Activated T-helper 1 cell treated with anti-CD3 and anti-CD28 coated beads, Interleukin-12 subunit alpha, Interleukin-12 subunit beta, Interleukin-2, Interleukin-4 antibody, amounts not matched to agents 30 ng/mL and 10 ng/mL and 1 ng/mL, durations not matched to agents 14 hours and 24 hours and 36 hours (primary cell): Measurements from ENCODE around the gene ANO8. TPM values are rescaled to one million over a fixed set of nuclear protein-coding genes. Genes with fewer than 3 reads are reported as not detected.
"Not testable (repeated sequence)": the region's sequence is repeated elsewhere in the genome, so short reads cannot be mapped to it uniquely, and the experiment has no call there.

Experiments used
- DNase-seq: peaks from one replicate; pipeline ENCODE4 v3.0.0; 2021; ENCODE audit warnings: low spot score
- H3K27ac Mint-ChIP-seq: one replicate; pipeline ENCODE4 v1.8.0; 2021; ENCODE audit warnings: mild to moderate bottlenecking, mixed read lengths
- H3K27me3 Mint-ChIP-seq: one replicate; pipeline ENCODE4 v1.8.0; 2022; ENCODE audit warnings: mild to moderate bottlenecking, moderate library complexity, mixed read lengths; ENCODE audit not compliant: insufficient read depth
- H3K36me3 Mint-ChIP-seq: one replicate; pipeline ENCODE4 v1.8.0; 2021; ENCODE audit warnings: low read depth, mixed read lengths
- H3K4me1 Mint-ChIP-seq: one replicate; pipeline ENCODE4 v1.8.0; 2021; ENCODE audit warnings: low read depth, mixed read lengths
- H3K4me3 Mint-ChIP-seq: one replicate; pipeline ENCODE4 v1.8.0; 2021; ENCODE audit warnings: mild to moderate bottlenecking, moderate library complexity, mixed read lengths
- H3K9me3 Mint-ChIP-seq: one replicate; pipeline ENCODE4 v1.8.0; 2021; ENCODE audit warnings: mixed read lengths
- intact Hi-C: fragments of 100-400 bp; cut with micrococcal nuclease; formaldehyde crosslinking; loops from one replicate; pipeline ENCODE4 v1.15.1; 2024
- total RNA-seq: library from RNA; stranded (reverse); gene quantifications from 2 replicates; pipeline ENCODE4 v1.2.3, GENCODE V29; 2022

The ANO8 gene
- total RNA-seq, 1 donor from 2014 or later = 6.6 TPM

DNA sequence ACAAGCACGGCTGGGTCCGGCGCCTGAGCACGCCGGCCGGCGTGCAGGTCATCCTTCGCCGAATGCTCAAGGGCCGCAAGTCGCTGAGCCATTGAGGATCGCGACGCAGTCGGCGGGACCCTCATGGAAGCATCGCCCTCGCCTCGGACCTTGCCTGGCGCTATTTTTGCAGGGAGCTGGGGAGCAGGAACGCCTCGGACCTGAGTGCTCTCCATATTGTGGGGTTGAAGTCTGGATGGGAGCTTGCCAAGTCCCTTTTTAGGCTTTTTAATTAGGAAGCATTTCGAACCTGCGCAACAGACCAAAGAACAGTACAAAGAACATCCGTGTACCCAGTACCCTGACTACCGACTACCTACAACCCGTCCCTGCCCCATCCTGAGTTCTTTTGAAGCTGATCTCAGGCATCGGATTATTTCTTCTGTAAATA lies 28.4 kb downstream of the ANO8 start:
- DNase-seq = no peak

DNA sequence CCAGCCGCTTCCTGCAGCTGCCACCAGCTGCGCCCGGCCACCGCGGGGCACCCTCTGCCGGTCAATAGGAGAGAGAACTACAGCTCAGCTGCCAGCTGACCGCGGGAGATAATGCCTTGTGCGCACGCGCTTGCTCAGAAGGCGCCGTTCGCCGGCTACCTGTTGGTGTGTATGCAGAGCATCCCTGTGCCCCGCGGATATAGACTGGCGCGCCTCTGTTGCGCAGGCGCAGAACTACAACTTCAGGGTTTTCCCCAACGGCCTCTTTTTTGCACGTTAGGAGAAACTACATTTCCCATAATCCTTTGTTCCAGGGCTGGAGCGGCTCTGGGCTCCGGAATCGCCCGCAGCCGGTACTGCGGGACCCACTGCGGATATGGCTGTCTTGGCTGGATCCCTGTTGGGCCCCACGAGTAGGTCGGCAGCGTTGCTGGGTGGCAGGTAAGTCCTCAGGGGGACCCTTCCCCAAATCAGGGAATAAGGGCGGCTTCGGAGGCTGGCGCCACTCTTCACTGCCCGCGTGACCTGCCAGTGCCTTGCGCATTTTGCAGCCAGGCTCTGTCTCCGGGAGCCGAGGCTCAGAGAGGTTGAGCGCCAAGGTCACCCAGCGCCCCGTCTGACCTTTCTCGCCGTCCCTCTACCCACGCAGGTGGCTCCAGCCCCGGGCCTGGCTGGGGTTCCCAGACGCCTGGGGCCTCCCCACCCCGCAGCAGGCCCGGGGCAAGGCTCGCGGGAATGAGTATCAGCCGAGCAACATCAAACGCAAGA lies 29.0 kb downstream of the ANO8 start, which contains the start of gene MRPL34:
Gene MRPL34, plus strand, starts transcription at position 356 of the 768 bp plus-strand sequence. Its CDS starts 21 bp downstream, at position 377.
- Mint-ChIP-seq H3K27ac (peak within 1 kb of the TSS; percentile 91), H3K36me3 (peaks cover 4% of the 10 kb centered on the region), H3K27me3 (no peaks in the 10 kb centered on the region), H3K9me3 (no peaks in the 10 kb centered on the region), H3K4me3 (peak within 1 kb of the TSS; percentile 90), H3K4me1 (peaks cover 45% of the 10 kb centered on the region)
- DNase-seq = peak; percentile 94
- intact Hi-C loops = loop anchor here (1.0 to 10.0 kb wide), 6 partner anchors 13 to 249 kb away; partner anchors contain the start of genes BABAM1, COLGALT1, GTPBP3 and PGLS

More for the DNA sequence above, 28.4 kb downstream of the ANO8 start:
- Mint-ChIP-seq H3K4me1 (peaks cover 47% of the 10 kb centered on the region), H3K27ac (peak overlapping the region; percentile 91), H3K9me3 (no peaks in the 10 kb centered on the region), H3K27me3 (no peaks in the 10 kb centered on the region), H3K4me3 (peak overlapping the region; percentile 90), H3K36me3 (peaks cover 4% of the 10 kb centered on the region)
- intact Hi-C loops = loop anchor here (5.0 to 10.0 kb wide), 2 partner anchors 206 to 249 kb away; partner anchors contain the start of genes COLGALT1 and PGLS

DNA sequence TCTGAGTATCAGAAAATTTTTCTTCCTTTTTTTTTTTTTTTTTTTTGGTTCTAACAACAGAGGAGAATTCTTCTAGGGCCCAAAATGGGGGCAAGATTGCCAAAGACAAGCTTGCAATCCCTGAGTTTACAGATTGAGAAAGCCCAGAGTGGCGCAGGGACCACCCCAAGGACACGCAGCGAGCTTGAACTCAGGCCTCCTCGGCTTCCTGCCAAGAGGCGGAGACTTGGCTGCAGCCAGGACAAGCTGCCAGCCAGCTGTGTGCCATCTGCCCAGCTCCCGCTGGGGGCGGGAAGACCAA lies 29.5 kb downstream of the ANO8 start:
- intact Hi-C loops = loop anchor here (1.0 to 10.0 kb wide), 6 partner anchors 13 to 250 kb away; partner anchors contain the start of genes BABAM1, COLGALT1, GTPBP3 and PGLS
- H3K4me1 Mint-ChIP-seq = peaks cover 40% of the 10 kb centered on the region
- no peaks in the 10 kb centered on the region for H3K27me3 Mint-ChIP-seq
- no peak for DNase-seq
- no peaks in the 10 kb centered on the region for H3K9me3 Mint-ChIP-seq
- H3K4me3 Mint-ChIP-seq = peak overlapping the region; percentile 90
- H3K36me3 Mint-ChIP-seq = peaks cover 4% of the 10 kb centered on the region
- peak overlapping the region; percentile 91 for H3K27ac Mint-ChIP-seq

DNA sequence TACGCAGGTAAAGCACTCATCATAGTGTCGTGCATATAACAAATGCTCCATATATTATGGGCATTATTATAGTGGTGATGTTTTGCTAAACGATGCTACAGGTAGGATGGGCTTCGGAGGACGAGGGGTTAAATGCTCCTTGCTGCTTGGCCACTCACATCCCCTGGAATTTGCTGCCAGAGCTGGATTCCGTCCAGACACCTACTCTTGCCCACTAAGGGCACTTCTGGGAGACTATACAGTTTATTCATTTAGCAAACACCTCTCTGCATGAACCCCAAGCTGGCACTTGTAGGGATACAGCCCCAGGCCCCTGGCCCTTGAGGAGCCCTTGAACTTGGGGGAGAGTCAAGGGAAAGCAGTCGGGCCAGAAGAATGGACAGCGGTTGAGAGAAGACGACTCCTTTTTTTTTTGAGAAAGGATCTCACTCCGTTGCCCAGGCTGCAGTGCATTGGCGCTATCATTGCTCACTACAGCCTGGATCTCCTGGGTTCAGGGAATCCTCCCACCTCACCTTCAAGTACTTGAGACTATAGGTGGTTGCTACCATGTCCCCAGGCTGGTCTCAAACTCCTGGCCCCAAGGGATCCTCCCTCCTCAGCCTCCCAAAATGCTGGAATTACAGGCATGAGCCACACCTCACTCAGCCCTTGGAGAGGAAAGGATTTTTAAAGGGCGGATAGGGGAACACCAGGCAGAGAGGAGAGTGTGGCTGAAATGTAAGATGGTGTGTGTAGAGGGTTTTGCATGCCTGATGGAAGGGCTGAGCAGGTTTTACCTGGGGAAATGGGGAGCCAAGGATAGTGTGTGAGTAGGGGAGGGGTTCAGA lies 30.1 kb downstream of the ANO8 start:
- H3K9me3 Mint-ChIP-seq = no peaks in the 10 kb centered on the region
- peaks cover 38% of the 10 kb centered on the region for H3K4me1 Mint-ChIP-seq
- intact Hi-C loops = loop anchor here (1.0 to 10.0 kb wide), 6 partner anchors 12 to 250 kb away; partner anchors contain the start of genes BABAM1, COLGALT1, GTPBP3 and PGLS
- peaks cover 4% of the 10 kb centered on the region for H3K36me3 Mint-ChIP-seq
- H3K27ac Mint-ChIP-seq = peak overlapping the region; percentile 91
- H3K4me3 Mint-ChIP-seq = peak overlapping the region; percentile 90
- H3K27me3 Mint-ChIP-seq = no peaks in the 10 kb centered on the region
- no peak for DNase-seq

DNA sequence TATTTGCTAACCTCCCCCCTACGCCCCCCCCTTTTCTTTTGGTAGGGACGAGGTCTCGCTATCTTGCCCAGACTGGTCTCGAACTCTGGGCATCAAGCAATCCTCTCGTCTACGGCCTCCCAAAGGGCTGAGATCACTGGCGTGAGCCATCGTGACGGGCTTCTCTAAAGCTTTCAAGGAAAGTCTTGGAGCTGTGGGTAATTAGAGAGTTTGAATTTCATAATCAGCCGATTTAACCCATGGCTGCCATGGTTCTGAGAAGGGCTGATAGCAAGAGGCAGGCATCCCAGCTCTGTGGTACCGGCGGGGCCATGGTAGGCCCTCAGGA lies 30.8 kb downstream of the ANO8 start:
- DNase-seq = no peak
- Mint-ChIP-seq H3K27ac (no peak overlapping the region), H3K4me3 (peak overlapping the region; percentile 66), H3K36me3 (peaks cover 4% of the 10 kb centered on the region), H3K9me3 (no peaks in the 10 kb centered on the region), H3K27me3 (no peaks in the 10 kb centered on the region), H3K4me1 (peaks cover 34% of the 10 kb centered on the region)
- intact Hi-C loops = loop anchor here (1.0 to 10.0 kb wide), 2 partner anchors 22 to 251 kb away; partner anchors contain the start of gene COLGALT1

DNA sequence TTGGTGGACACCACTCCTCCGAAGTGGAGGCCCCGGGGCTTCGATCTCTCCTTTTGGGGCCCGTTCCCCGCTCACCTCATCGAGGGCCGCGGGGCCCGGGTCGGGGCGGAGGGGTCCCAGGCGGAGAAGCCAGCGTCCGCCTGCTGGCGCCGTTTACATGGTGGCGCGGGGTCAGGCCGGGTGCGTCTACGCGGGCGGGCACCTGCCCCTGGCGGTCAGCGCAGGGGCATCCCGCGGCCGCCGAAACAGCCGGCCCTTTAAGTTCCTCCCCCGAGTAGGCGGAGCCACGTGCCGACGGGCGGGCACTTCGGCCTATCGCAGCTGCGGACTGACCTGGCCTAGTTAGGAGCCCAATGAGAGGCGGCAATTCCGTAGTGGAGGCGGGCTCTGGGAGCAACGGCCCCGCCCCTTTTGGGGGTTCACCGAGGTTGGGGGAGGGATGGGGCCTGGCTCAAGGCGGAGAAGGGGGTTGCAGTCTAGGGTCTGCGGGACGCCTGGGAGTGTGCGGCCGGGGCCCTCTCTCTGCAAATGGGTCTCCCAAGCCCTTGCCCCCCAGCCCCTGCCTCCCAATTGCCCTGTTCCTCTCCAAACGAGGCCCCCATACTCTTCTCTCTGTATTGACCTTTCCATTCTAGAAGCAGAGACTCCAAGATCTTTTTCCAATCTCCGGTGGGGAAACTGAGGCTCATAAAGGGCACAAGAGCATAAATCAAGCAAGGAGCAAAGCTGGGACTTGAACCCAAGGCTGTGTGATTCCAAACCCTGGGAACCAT lies 31.3 kb downstream of the ANO8 start, which contains the start of gene ABHD8:
Gene ABHD8, minus strand, starts transcription at position 259 of the 773 bp plus-strand sequence. CDS start 1,809 bp downstream, outside the sequence.
- Mint-ChIP-seq H3K4me1 (peaks cover 33% of the 10 kb centered on the region), H3K4me3 (peak within 1 kb of the TSS; percentile 90), H3K27ac (peak within 1 kb of the TSS; percentile 65), H3K27me3 (no peaks in the 10 kb centered on the region), H3K9me3 (no peaks in the 10 kb centered on the region), H3K36me3 (peaks cover 4% of the 10 kb centered on the region)
- intact Hi-C loops = loop anchor here (1.0 to 10.0 kb wide), 2 partner anchors 21 to 251 kb away; partner anchors contain the start of gene COLGALT1
- peak; percentile 94 for DNase-seq

DNA sequence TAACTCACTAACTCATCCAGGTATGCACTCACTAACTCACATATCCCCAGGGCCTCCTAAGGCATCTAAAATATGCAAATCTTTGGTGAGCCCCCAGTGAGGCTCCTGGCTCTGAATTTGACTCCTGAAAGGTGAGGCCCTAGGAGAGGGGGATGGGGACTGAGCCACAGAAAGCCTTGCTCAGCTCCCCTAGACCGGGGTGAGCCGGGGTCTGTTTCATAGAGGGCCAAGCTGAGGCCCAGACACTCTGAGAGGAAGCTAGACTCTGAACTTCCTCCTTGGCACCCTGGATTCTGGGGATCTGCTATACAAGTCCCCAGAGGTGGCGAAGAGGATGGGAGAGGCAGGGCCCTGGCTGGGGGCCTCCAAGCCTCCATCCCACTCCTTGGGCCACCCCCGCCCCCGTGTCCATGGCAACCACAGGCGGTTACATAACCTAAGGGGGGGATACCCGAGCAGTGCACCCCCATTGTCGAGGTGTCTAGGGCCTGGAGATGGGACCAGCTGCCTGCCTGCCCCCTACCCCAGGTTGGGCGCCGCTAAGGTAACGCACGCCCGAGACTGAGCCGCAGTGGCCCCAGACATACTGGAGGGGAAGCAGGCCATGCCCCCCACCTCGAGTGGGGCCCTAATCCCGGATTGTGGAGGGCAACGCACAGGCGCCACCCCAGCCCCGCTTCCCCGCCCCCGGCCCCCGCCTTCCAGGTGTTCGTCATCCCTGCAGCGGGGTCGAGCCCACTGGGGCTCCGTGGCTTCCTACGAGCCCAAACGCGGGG lies 32.1 kb downstream of the ANO8 start:
- intact Hi-C loops = loop anchor here (1.0 to 10.0 kb wide), 2 partner anchors 20 to 252 kb away; partner anchors contain the start of gene COLGALT1
- Mint-ChIP-seq H3K27ac (no peak overlapping the region), H3K4me3 (peak overlapping the region; percentile 66), H3K4me1 (peaks cover 29% of the 10 kb centered on the region), H3K27me3 (no peaks in the 10 kb centered on the region), H3K36me3 (peaks cover 1% of the 10 kb centered on the region), H3K9me3 (no peaks in the 10 kb centered on the region)
- no peak for DNase-seq

DNA sequence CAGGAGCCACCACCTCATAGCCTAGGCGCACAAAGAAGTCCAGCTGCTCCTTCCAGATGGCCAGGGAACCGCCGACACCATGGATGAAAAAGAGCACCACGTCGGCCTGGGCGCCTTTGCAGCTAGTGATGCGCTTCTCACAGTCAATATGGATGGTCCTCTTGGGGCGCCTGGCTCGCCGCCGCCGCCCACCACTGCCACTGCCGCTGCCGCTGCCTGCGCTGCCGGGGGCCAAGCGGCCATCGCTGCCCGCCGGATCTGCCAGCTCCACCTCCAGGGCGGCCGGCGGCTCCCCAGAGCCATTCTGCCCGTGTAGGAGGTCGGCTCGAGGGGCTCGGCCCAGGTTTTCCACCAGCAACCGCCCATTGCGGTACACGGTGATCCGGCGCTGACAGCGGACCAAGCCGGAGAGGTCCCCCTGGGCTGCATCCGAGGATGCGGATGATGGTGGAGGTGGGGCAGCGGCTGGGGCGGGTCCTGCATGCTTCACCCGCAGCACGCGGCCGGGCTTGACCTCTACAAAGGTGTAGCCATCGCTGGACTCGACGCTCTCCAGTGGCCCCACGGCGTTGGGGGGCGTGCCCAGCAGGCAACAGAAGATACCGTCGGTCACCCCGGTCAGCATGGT lies 33.5 kb downstream of the ANO8 start:
- peak overlapping the region; percentile 64 for H3K4me3 Mint-ChIP-seq
- intact Hi-C loops = loop anchor here (10.0 kb wide), 1 partner anchor 254 kb away; the partner anchor contains the start of gene COLGALT1
- no peak for DNase-seq
- H3K9me3 Mint-ChIP-seq = no peaks in the 10 kb centered on the region
- peaks cover 2% of the 10 kb centered on the region for H3K36me3 Mint-ChIP-seq
- H3K27me3 Mint-ChIP-seq = no peaks in the 10 kb centered on the region
- H3K4me1 Mint-ChIP-seq = peaks cover 23% of the 10 kb centered on the region
- H3K27ac Mint-ChIP-seq = no peak overlapping the region

DNA sequence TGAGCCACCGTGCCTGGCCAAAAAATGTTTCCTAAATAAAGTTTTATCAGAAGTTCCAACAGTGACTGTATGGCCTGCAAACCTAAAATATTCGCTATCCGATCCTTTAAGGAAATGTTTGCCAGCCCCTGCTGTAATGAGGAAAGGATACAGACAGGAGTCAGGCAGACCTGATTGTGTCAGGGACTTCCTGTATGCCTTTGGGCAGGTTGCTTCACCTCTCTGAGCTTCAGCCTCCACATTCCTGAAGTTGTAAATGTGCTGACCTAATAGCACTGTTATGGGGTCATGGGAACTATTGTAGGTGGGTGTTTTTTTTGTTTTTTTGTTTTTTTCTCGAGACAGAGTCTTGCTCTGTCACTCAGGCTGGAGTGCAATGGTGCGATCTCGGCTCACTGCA lies 37.7 kb downstream of the ANO8 start:
- peaks cover 2% of the 10 kb centered on the region for H3K4me1 Mint-ChIP-seq
- no peaks in the 10 kb centered on the region for H3K27me3 Mint-ChIP-seq
- no peaks in the 10 kb centered on the region for H3K9me3 Mint-ChIP-seq

DNA sequence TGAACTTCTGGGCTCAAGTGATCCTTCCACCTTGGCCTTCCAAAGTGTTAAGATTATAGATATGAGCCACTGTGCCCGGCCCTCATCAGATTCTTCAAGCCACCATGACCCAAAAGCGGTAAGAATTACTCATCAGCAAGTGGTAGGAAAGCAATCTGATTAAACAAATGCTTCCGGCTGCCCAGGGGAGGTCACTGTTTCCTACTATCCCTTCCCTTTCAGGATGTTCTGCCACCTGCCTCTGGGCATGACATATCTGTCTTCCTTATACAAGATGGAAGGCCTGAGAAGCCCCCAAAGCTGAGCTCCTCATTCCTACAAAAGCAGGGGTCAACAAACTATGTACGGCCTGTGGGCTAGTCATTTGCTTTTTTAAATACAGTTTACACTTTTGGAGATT lies 38.4 kb downstream of the ANO8 start:
- H3K27me3 Mint-ChIP-seq = no peaks in the 10 kb centered on the region
- no peak for DNase-seq
- H3K36me3 Mint-ChIP-seq = peaks cover 2% of the 10 kb centered on the region
- H3K27ac Mint-ChIP-seq = no peak overlapping the region
- intact Hi-C loops = no loop called here
- H3K9me3 Mint-ChIP-seq = no peaks in the 10 kb centered on the region
- H3K4me1 Mint-ChIP-seq = no peaks in the 10 kb centered on the region
- H3K4me3 Mint-ChIP-seq = no peak overlapping the region

More for the DNA sequence above, 37.7 kb downstream of the ANO8 start:
- H3K36me3 Mint-ChIP-seq = peaks cover 2% of the 10 kb centered on the region
- no peak overlapping the region for H3K4me3 Mint-ChIP-seq
- intact Hi-C loops = no loop called here
- DNase-seq = no peak
- H3K27ac Mint-ChIP-seq = no peak overlapping the region

DNA sequence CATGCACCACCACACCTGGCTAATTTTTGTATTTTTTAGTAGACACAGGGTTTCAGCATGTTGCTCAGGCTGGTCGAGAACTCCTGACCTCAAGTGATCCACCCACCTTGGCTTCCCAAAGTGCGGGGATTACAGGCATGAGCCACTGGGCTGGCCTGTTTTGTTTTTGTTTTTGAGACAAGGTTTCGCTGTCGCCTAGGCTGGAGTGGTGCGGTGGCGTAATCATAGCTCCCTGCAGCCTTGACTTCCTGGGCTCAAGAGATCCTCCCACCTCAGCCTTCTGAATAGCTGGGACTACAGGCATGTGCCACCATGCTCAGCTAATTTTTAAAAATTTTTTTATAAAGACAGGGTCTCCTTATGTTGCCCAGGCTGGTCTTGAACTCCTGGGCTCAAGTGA lies 39.1 kb downstream of the ANO8 start:
- intact Hi-C loops, H3K36me3 Mint-ChIP-seq, H3K27ac Mint-ChIP-seq, H3K4me3 Mint-ChIP-seq, H3K4me1 Mint-ChIP-seq, H3K9me3 Mint-ChIP-seq, DNase-seq, H3K27me3 Mint-ChIP-seq: not testable (repeated sequence)
